GM18526 (cell line): Measurements from ENCODE around the gene MPO.

ENCODE experiments used
- POLR2A ChIP-seq: IDR thresholded peaks from 3 replicates; pipeline ENCODE4 v1.6.1; 2011; ENCODE audit not compliant: insufficient read length; ENCODE audit errors: extremely low read depth

MPO gene

GRCh38 chr17:58268774-58269556 lies 11.8 kb downstream of the MPO start:
- TF ChIP-seq POLR2A = no peak

GRCh38 chr17:58268326-58268725 lies 12.4 kb downstream of the MPO start:
- TF ChIP-seq POLR2A = no peak

GRCh38 chr17:58267347-58268324 lies 13.1 kb downstream of the MPO start:
- TF ChIP-seq POLR2A = no peak

GRCh38 chr17:58265902-58266875 lies 14.5 kb downstream of the MPO start:
- no peak for TF ChIP-seq POLR2A

GRCh38 chr17:58265271-58265670 lies 15.5 kb downstream of the MPO start:
- TF ChIP-seq POLR2A = no peak

- no peak for TF ChIP-seq POLR2A
These were observed 16.2 kb downstream of the MPO start for GRCh38 chr17:58264407-58265103.

GRCh38 chr17:58263773-58264172 lies 17.0 kb downstream of the MPO start:
- no peak for TF ChIP-seq POLR2A

GRCh38 chr17:58262149-58262548 lies 18.6 kb downstream of the MPO start:
- TF ChIP-seq POLR2A = no peak

- TF ChIP-seq POLR2A = no peak
These were observed 25.9 kb downstream of the MPO start for GRCh38 chr17:58254803-58255202.

- no peak for TF ChIP-seq POLR2A
These were observed 27.7 kb downstream of the MPO start for GRCh38 chr17:58253082-58253481.

GRCh38 chr17:58252141-58252540 lies 28.6 kb downstream of the MPO start:
- TF ChIP-seq POLR2A = no peak

- no peak for TF ChIP-seq POLR2A
These were observed 30.3 kb downstream of the MPO start for GRCh38 chr17:58250344-58251011.

- TF ChIP-seq POLR2A = no peak
These were observed 31.2 kb downstream of the MPO start for GRCh38 chr17:58249270-58250133.

- TF ChIP-seq POLR2A = no peak
These were observed 31.8 kb downstream of the MPO start for GRCh38 chr17:58248955-58249269.
